HUES48 (cell line): ENCODE measurements around the gene ESM1.

Source experiments
- H3K27ac ChIP-seq: one replicate; pipeline ENCODE4 v1.7.0; 2013; ENCODE audit warnings: low read depth, low read length, inconsistent platforms
- H3K27me3 ChIP-seq: 2 replicates; pipeline ENCODE4 v1.6.1; 2013; ENCODE audit warnings: mild to moderate bottlenecking, low read length; ENCODE audit not compliant: control insufficient read depth, insufficient read depth
- H3K36me3 ChIP-seq: 2 replicates; pipeline ENCODE4 v1.6.1; 2013; ENCODE audit warnings: low read length; ENCODE audit not compliant: control insufficient read depth, insufficient read depth
- H3K4me1 ChIP-seq: 2 replicates; pipeline ENCODE4 v1.6.1; 2013; ENCODE audit warnings: mild to moderate bottlenecking, low read length; ENCODE audit not compliant: control insufficient read depth, insufficient read depth
- H3K4me3 ChIP-seq: 2 replicates; pipeline ENCODE4 v1.5.1; 2013; ENCODE audit warnings: mild to moderate bottlenecking, low read depth, low read length
- H3K9ac ChIP-seq: 2 replicates; pipeline ENCODE4 v1.6.1; 2013; ENCODE audit warnings: mild to moderate bottlenecking, low read depth, low read length, moderate library complexity
- H3K9me3 ChIP-seq: 2 replicates; pipeline ENCODE4 v1.6.1; 2013; ENCODE audit warnings: low read length; ENCODE audit not compliant: control insufficient read depth, insufficient read depth

Gene ESM1

GRCh38 chr5:54942064-54942778 lies 43.2 kb downstream of the ESM1 start:
- Histone ChIP-seq H3K27ac (no peak overlapping the region), H3K36me3 (no peaks in the 10 kb centered on the region)

GRCh38 chr5:54936201-54936600 lies 49.2 kb downstream of the ESM1 start:
- H3K4me3 ChIP-seq: no peak overlapping the region
- H3K9me3 ChIP-seq: no peaks in the 10 kb centered on the region
- no peaks in the 10 kb centered on the region for H3K36me3 ChIP-seq
- no peak overlapping the region for H3K9ac ChIP-seq
- H3K27me3 ChIP-seq: no peaks in the 10 kb centered on the region
- no peak overlapping the region for H3K27ac ChIP-seq
- peaks cover 12% of the 10 kb centered on the region; the same call in 1 of the 2 replicates for H3K4me1 ChIP-seq

More at GRCh38 chr5:54942064-54942778, 43.2 kb downstream of the ESM1 start:
- Histone ChIP-seq H3K9me3 (no peaks in the 10 kb centered on the region), H3K4me3 (no peak overlapping the region), H3K4me1 (no peaks in the 10 kb centered on the region; the same call in 1 of the 2 replicates), H3K9ac (no peak overlapping the region), H3K27me3 (no peaks in the 10 kb centered on the region)

DNA sequence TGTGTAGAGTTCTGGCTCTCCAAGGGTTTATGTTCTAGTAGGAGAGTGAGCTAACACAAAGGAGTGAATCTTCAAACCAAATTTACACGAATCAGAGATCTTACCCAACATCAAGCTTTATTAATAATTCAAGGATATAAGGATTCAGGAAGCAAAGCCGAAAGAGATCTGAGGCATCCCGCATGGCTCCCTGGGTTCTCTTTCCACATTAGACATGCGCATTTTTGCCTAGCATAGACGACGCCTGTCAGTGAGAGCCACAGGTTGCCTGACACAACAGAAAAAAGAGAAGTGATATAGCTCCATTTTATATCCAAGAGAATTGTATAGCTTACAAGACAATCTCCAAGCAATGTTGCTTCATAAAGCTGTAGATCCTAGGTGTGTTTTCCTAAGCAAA lies 52.6 kb downstream of the ESM1 start:
- Histone ChIP-seq H3K9ac (no peak overlapping the region), H3K36me3 (no peaks in the 10 kb centered on the region), H3K27me3 (no peaks in the 10 kb centered on the region), H3K4me3 (no peak overlapping the region), H3K4me1 (peaks cover 12% of the 10 kb centered on the region; the same call in 1 of the 2 replicates), H3K27ac (no peak overlapping the region), H3K9me3 (no peaks in the 10 kb centered on the region)

DNA sequence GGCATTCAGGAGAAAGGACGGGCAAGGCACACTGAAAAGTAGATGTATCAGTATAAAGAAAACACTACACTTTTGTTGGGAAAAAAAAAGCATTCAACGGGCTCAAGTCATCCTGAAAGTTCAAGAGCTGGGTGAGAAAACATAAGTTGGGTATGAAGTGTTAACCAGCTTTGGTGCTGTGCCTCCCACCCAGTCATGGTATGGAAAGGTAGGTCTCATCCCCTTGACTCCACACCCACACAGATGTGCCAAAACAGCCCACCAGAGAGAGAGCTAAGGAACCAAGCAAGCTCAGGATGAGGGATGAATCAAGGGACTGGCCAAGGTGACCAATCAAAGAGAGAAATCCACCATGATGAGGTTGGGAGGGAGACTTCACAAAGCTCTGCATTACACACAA lies 54.7 kb downstream of the ESM1 start:
- no peaks in the 10 kb centered on the region for H3K9me3 ChIP-seq
- H3K4me1 ChIP-seq: peaks cover 5% of the 10 kb centered on the region; the same call in 1 of the 2 replicates
- no peaks in the 10 kb centered on the region for H3K36me3 ChIP-seq
- no peak overlapping the region for H3K27ac ChIP-seq
- no peak overlapping the region for H3K9ac ChIP-seq
- no peak overlapping the region for H3K4me3 ChIP-seq
- H3K27me3 ChIP-seq: no peaks in the 10 kb centered on the region
